ENCODE measurements around the gene STK31.
"Not testable (repeated sequence)": the region's sequence is repeated elsewhere in the genome, so short reads cannot be mapped to it uniquely, and the experiment has no call there.

STK31 gene

DNA sequence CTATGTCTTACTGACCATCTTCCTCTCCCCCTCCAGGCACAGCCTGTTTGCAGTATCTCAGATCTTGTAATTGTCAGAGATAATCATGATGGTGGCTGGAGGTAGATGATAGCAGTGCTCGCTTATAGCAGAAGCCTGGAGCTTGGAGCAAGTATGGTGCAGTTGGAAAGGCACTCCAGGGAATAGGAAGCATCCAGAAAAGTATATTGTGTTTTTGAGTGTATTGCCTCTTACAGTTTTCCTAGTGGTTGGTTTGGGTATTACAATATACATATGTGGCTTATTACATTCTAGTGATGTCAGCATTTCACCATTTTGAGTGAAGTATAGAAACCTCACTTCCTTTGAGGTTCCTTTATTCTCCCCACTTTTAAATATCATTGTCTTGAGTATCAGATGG is 101.5 kb downstream of the STK31 start:
- Histone ChIP-seq H3K9me2 (replicated peaks; ENCODE audit: low read depth, low read length) (no peaks in the 10 kb centered on the region), H3K27me3 (ENCODE audit: insufficient read depth, low read length, poor library complexity, severe bottlenecking) (no peaks in the 10 kb centered on the region), H3K9me3 (ENCODE audit: insufficient read depth, low read depth, low read length) (peaks cover 3% of the 10 kb centered on the region; the same call in 1 of the 2 replicates), H2AFZ (ENCODE audit: low read length) (no peak overlapping the region), H3K4me3 (ENCODE audit: low read length, poor library complexity, severe bottlenecking) (no peak overlapping the region), H3K4me1 (ENCODE audit: insufficient read depth, low read length, poor library complexity, severe bottlenecking) (peaks cover 12% of the 10 kb centered on the region), H3K4me2 (ENCODE audit: low read depth, low read length, poor library complexity, severe bottlenecking) (no peak overlapping the region), H3K79me2 (ENCODE audit: insufficient read depth, low read length) (no peaks in the 10 kb centered on the region), H3K36me3 (ENCODE audit: insufficient read depth, low read length) (no peaks in the 10 kb centered on the region), H4K20me1 (ENCODE audit: insufficient read depth, low read length, poor library complexity, severe bottlenecking) (no peaks in the 10 kb centered on the region), H3K9ac (ENCODE audit: low read depth, low read length, poor library complexity, severe bottlenecking) (no peak overlapping the region), H3F3A (ENCODE audit: low read depth) (no peaks in the 10 kb centered on the region)
- no peak for TF ChIP-seq EZH2phosphoT487 (IDR thresholded peaks at IDR 0.05; ENCODE audit: borderline replicate concordance)
- TF ChIP-seq, protein P1, sequence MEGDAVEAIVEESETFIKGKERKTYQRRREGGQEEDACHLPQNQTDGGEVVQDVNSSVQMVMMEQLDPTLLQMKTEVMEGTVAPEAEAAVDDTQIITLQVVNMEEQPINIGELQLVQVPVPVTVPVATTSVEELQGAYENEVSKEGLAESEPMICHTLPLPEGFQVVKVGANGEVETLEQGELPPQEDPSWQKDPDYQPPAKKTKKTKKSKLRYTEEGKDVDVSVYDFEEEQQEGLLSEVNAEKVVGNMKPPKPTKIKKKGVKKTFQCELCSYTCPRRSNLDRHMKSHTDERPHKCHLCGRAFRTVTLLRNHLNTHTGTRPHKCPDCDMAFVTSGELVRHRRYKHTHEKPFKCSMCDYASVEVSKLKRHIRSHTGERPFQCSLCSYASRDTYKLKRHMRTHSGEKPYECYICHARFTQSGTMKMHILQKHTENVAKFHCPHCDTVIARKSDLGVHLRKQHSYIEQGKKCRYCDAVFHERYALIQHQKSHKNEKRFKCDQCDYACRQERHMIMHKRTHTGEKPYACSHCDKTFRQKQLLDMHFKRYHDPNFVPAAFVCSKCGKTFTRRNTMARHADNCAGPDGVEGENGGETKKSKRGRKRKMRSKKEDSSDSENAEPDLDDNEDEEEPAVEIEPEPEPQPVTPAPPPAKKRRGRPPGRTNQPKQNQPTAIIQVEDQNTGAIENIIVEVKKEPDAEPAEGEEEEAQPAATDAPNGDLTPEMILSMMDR (conservative IDR thresholded peaks at IDR 0.05; ENCODE audit: low read length): peak; percentile 67

- H3K27me3 ChIP-seq (ENCODE audit: insufficient read depth, low read length, poor library complexity, severe bottlenecking); H4K20me1 ChIP-seq (ENCODE audit: insufficient read depth, low read length, poor library complexity, severe bottlenecking); H3K4me1 ChIP-seq (ENCODE audit: insufficient read depth, low read length, poor library complexity, severe bottlenecking); H3K79me2 ChIP-seq (ENCODE audit: insufficient read depth, low read length); H2AFZ ChIP-seq (ENCODE audit: low read length); H3K4me2 ChIP-seq (ENCODE audit: low read depth, low read length, poor library complexity, severe bottlenecking); H3K9me2 ChIP-seq (replicated peaks; ENCODE audit: low read depth, low read length); H3K9me3 ChIP-seq (ENCODE audit: insufficient read depth, low read depth, low read length); H3K4me3 ChIP-seq (ENCODE audit: low read length, poor library complexity, severe bottlenecking); H3F3A ChIP-seq (ENCODE audit: low read depth); H3K9ac ChIP-seq (ENCODE audit: low read depth, low read length, poor library complexity, severe bottlenecking); H3K36me3 ChIP-seq (ENCODE audit: insufficient read depth, low read length): not testable (repeated sequence)
Observed at GRCh38 chr7:23828125-23828524, 118.1 kb downstream of the STK31 start.

GRCh38 chr7:23832733-23833132 is 122.7 kb downstream of the STK31 start:
- not testable (repeated sequence) for H3F3A ChIP-seq (ENCODE audit: low read depth); H3K4me3 ChIP-seq (ENCODE audit: low read length, poor library complexity, severe bottlenecking); H3K9me3 ChIP-seq (ENCODE audit: insufficient read depth, low read depth, low read length); H3K36me3 ChIP-seq (ENCODE audit: insufficient read depth, low read length); H3K9ac ChIP-seq (ENCODE audit: low read depth, low read length, poor library complexity, severe bottlenecking); H2AFZ ChIP-seq (ENCODE audit: low read length); H4K20me1 ChIP-seq (ENCODE audit: insufficient read depth, low read length, poor library complexity, severe bottlenecking); H3K79me2 ChIP-seq (ENCODE audit: insufficient read depth, low read length); H3K4me1 ChIP-seq (ENCODE audit: insufficient read depth, low read length, poor library complexity, severe bottlenecking); H3K9me2 ChIP-seq (replicated peaks; ENCODE audit: low read depth, low read length); H3K4me2 ChIP-seq (ENCODE audit: low read depth, low read length, poor library complexity, severe bottlenecking); H3K27me3 ChIP-seq (ENCODE audit: insufficient read depth, low read length, poor library complexity, severe bottlenecking)

DNA sequence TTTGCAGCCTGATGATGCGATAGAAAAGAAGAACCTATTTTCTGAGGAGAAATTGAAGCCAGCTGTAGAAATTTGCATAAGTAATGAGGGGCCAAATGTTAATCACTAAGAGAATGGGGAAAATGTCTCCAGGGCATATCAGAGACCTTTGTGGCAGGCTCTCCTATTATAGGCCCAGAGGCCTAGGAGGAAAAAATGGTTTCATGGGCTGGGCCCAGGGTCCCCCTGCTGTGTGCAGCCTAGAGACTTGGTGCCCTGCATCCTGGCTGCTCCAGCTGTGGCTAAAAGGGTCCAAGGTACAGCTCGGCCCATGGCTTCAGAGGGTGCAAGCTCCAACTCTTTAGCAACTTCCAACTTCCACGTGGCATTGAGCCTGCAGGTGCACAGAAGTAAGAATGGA is 123.4 kb downstream of the STK31 start:
- peaks cover 7% of the 10 kb centered on the region; the same call in 1 of the 2 replicates for H3K9me3 ChIP-seq (ENCODE audit: insufficient read depth, low read depth, low read length)
- H3K4me2 ChIP-seq (ENCODE audit: low read depth, low read length, poor library complexity, severe bottlenecking): no peak overlapping the region
- no peak overlapping the region for H3K9ac ChIP-seq (ENCODE audit: low read depth, low read length, poor library complexity, severe bottlenecking)
- TF ChIP-seq EZH2phosphoT487 (IDR thresholded peaks at IDR 0.05; ENCODE audit: borderline replicate concordance): no peak
- TF ChIP-seq, protein P1 (conservative IDR thresholded peaks at IDR 0.05; ENCODE audit: low read length): no peak
- no peaks in the 10 kb centered on the region for H3K79me2 ChIP-seq (ENCODE audit: insufficient read depth, low read length)
- no peaks in the 10 kb centered on the region for H3K36me3 ChIP-seq (ENCODE audit: insufficient read depth, low read length)
- no peaks in the 10 kb centered on the region for H4K20me1 ChIP-seq (ENCODE audit: insufficient read depth, low read length, poor library complexity, severe bottlenecking)
- no peak overlapping the region for H2AFZ ChIP-seq (ENCODE audit: low read length)
- H3K4me1 ChIP-seq (ENCODE audit: insufficient read depth, low read length, poor library complexity, severe bottlenecking): no peaks in the 10 kb centered on the region
- H3K4me3 ChIP-seq (ENCODE audit: low read length, poor library complexity, severe bottlenecking): no peak overlapping the region
- no peaks in the 10 kb centered on the region for H3F3A ChIP-seq (ENCODE audit: low read depth)
- H3K27me3 ChIP-seq (ENCODE audit: insufficient read depth, low read length, poor library complexity, severe bottlenecking): no peaks in the 10 kb centered on the region
- H3K9me2 ChIP-seq (replicated peaks; ENCODE audit: low read depth, low read length): no peaks in the 10 kb centered on the region

GRCh38 chr7:23844837-23845236 is 134.8 kb downstream of the STK31 start:
- not testable (repeated sequence) for H2AFZ ChIP-seq (ENCODE audit: low read length); H3K27me3 ChIP-seq (ENCODE audit: insufficient read depth, low read length, poor library complexity, severe bottlenecking); H3K4me3 ChIP-seq (ENCODE audit: low read length, poor library complexity, severe bottlenecking); H3K4me2 ChIP-seq (ENCODE audit: low read depth, low read length, poor library complexity, severe bottlenecking); H3K79me2 ChIP-seq (ENCODE audit: insufficient read depth, low read length); H3K9me2 ChIP-seq (replicated peaks; ENCODE audit: low read depth, low read length); H3F3A ChIP-seq (ENCODE audit: low read depth); H4K20me1 ChIP-seq (ENCODE audit: insufficient read depth, low read length, poor library complexity, severe bottlenecking); H3K9me3 ChIP-seq (ENCODE audit: insufficient read depth, low read depth, low read length); H3K9ac ChIP-seq (ENCODE audit: low read depth, low read length, poor library complexity, severe bottlenecking); H3K36me3 ChIP-seq (ENCODE audit: insufficient read depth, low read length); H3K4me1 ChIP-seq (ENCODE audit: insufficient read depth, low read length, poor library complexity, severe bottlenecking)
